HG03520 (cell line): ENCODE measurements around the gene TMEM86B.

Source experiments
- ATAC-seq: cut with Tn5 transposase; IDR thresholded peaks from one replicate; pipeline ENCODE4 v1.9.1; 2021; ENCODE audit warnings: mild to moderate bottlenecking, moderate library complexity; ENCODE audit not compliant: unreplicated experiment

Gene TMEM86B

DNA sequence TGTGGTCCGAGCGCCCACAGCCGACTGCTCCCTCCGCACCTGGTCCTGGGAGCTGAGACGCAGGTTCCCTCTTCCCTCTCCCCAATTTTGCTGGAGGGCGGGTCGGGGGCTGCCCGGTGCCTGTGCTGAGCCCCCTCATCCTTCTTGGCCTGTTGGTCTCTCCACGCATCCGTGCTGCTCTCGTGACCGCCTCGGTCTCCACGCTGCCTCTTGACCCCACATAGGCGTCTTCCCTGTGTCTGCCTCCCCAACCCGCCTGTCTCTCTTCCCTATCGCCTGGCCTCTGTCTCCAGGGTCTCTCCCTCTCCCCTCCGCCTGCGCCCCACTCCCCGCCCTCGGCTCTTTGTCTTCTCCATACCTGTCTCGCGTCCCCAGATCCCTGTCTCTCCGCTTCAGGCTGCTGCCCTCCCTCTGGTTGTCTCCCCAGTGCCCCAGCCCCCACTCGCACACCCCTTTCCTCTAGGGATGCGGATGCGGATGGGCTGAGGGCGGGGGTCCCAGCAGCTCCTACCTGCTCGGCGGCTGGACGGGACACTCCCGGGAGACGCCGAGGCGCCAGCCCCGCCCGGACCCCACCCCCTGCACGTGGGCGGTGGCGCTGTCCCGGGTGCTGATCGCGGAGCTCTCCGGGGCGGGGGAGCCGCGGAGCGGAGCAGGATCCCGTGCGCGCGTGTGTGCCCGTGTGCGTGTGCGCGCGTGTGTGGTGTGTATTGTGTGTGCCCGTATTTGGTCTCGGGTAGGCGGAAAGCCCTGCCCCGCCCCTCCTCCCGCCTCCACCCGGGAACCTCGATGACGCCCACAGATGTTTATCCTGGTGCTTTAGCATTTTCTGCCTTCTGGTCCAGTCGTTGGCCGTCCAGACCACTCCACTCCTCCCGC lies 48.7 kb downstream of the TMEM86B start, which contains the start of gene SYT5:
SYT5 (minus strand) TSS at position 684 of the 879 bp plus-strand sequence. CDS start 1,248 bp downstream, outside the sequence.
- no peak for ATAC-seq

DNA sequence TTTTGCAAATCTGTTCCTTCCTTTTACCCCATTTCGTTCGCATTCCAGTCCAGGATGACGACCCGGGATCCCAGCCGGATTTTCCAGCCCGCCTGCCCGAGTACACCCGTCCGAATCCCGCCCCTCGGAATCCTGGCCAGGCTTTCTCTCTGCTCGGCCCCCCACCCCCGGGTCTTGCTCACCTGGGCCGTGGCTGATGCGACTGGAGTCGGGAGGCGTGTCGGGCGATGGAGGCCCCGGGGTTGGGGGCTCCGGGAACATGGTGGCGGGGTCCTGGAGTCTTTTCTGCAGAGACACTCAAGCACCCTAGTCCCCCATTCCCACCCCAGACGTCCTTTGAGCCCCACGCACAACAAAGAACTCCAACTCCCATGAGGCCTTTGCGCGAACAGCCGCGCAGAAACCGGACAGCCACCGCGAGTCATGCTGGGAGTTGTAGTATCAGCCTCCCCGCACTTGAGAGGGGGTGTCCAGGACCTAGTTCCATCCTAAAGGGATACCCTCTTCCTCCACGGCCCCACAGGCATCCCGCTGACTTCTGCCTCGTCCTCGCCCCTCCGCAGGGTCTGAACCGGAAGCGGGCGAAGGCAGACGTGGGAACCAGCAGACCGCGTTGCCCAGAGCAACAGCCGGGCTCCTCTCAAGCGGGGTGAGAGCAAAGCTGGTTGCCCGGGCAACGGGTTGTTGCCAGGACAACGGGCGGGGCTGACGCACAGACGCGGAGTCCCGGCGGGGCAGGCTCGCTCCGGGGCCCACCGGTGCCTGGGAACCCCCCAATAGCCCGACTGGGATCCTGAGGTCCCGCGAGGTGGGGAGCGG lies 49.6 kb downstream of the TMEM86B start:
- ATAC-seq, result peak; percentile 69
